K562 (cell line): ENCODE data around the gene LIG3. TPM values are rescaled to one million over a fixed set of nuclear protein-coding genes. Genes with fewer than 3 reads are reported as not detected.

Source experiments
- ATAC-seq: fragments of 200-7000 bp; cut with Tn5 transposase; 3 replicates; pipeline ENCODE4 v1.9.1; 2020; ENCODE audit warnings: moderate library complexity
- BruUV-seq: library from RNA; stranded (reverse); fragments of 400-500 nt; replicated peaks from 2 replicates; lab custom pipeline; 2021; lab: Mats Ljungman, UMichigan
- CTCF ChIA-PET: fragments of 300-600 bp; formaldehyde crosslinking; extraction: SDS; loops from one replicate; lab custom pipeline; 2021; ENCODE audit warnings: low intra/inter-chr PET ratio; lab: Yijun Ruan, JAX
- POLR2A ChIA-PET: fragments of 300-600, 350-650 bp; sonication (Branson Sonifier 250); formaldehyde crosslinking; extraction: SDS; loops from one replicate; lab custom pipeline; 2021; ENCODE audit warnings: antibody characterized with exemption, inconsistent platforms; lab: Yijun Ruan, JAX
- DNase-seq, 4 experiments: peaks; one replicate each; pipeline versions ENCODE4 v3.0.0 to v3.0.0-alpha.2; 2011 to 2018; ENCODE audit warnings: low spot score in 3 of 4, mixed read lengths in 3 of 4; ENCODE audit errors: extremely low read depth in 1 of 4
- FAIRE-seq: peaks from 2 replicates; lab custom pipeline; 2011; peaks lifted over from hg19 to GRCh38; lab: Jason Lieb, UNC
- H2AFZ ChIP-seq: 2 replicates; pipeline ENCODE4 v1.6.0; 2011; ENCODE audit warnings: low read depth, low read length, control low read depth, inconsistent platforms
- H3K27ac ChIP-seq: fragments of 200-600 bp; 3 replicates; pipeline ENCODE4 v1.8.0; 2011; ENCODE audit warnings: low read depth, mild to moderate bottlenecking, control low read depth, inconsistent platforms, low read length, moderate library complexity, mixed read lengths; ENCODE audit errors: extremely low read depth
- H3K27me3 ChIP-seq, 2 experiments: fragments of 300-600 bp in 1 of 2; 2 replicates in 1 of 2; 3 replicates in 1 of 2; pipeline versions ENCODE4 v1.6.0 to v1.8.0; 2011; ENCODE audit warnings: inconsistent platforms in 2 of 2, low read length in 2 of 2, mild to moderate bottlenecking in 1 of 2, mixed read lengths in 1 of 2, moderate library complexity in 1 of 2; ENCODE audit not compliant: control insufficient read depth in 2 of 2, insufficient read depth in 2 of 2
- H3K36me3 ChIP-seq: fragments of 300-600 bp; 3 replicates; pipeline ENCODE4 v1.8.0; 2011; ENCODE audit warnings: mild to moderate bottlenecking, low read length, inconsistent platforms; ENCODE audit not compliant: control insufficient read depth, insufficient read depth
- H3K4me1 ChIP-seq, 2 experiments: fragments of 200-600 bp in 1 of 2; replicated peaks in 1 of 2; 2 replicates in 1 of 2; 3 replicates in 1 of 2; pipeline versions ENCODE4 v1.5.1 to v1.8.0; 2011; ENCODE audit warnings: inconsistent platforms in 2 of 2, low read length in 2 of 2, mild to moderate bottlenecking in 1 of 2, mixed read lengths in 1 of 2, moderate library complexity in 1 of 2; ENCODE audit not compliant: control insufficient read depth in 2 of 2, insufficient read depth in 2 of 2
- H3K4me2 ChIP-seq: 2 replicates; pipeline ENCODE4 v1.6.1; 2011; ENCODE audit warnings: low read length, control low read depth, inconsistent platforms, mixed read lengths; ENCODE audit not compliant: insufficient read depth
- H3K4me3 ChIP-seq: fragments of 200-600 bp; sonication (generic), shearing (Covaris generic); 2 replicates; pipeline ENCODE4 v1.5.1; 2016; ENCODE audit warnings: control low read depth, inconsistent platforms
- H3K79me2 ChIP-seq: fragments of 200-600 bp; 3 replicates; pipeline ENCODE4 v1.8.0; 2011; ENCODE audit warnings: low read length, inconsistent platforms; ENCODE audit not compliant: control insufficient read depth, insufficient read depth
- H3K9ac ChIP-seq, 2 experiments: 2 replicates each; pipeline versions ENCODE4 v1.6.0 to v1.6.1; 2011; ENCODE audit warnings: low read depth in 2 of 2, low read length in 2 of 2, control low read depth in 1 of 2, inconsistent platforms in 1 of 2, mild to moderate bottlenecking in 1 of 2, mixed read lengths in 1 of 2; ENCODE audit not compliant: insufficient read depth in 1 of 2
- H3K9me1 ChIP-seq: one replicate; pipeline ENCODE4 v1.6.0; 2011; ENCODE audit warnings: inconsistent platforms, mild to moderate bottlenecking, low read length, moderate library complexity; ENCODE audit not compliant: control insufficient read depth, insufficient read depth
- H3K9me3 ChIP-seq: replicated peaks from 2 replicates; pipeline ENCODE4 v1.5.1; 2011; ENCODE audit warnings: low read depth, low read length, inconsistent platforms; ENCODE audit not compliant: control insufficient read depth, insufficient read depth
- H4K20me1 ChIP-seq: replicated peaks from 2 replicates; pipeline ENCODE4 v1.6.1; 2011; ENCODE audit warnings: low read length, inconsistent platforms, mixed read lengths; ENCODE audit not compliant: control insufficient read depth, insufficient read depth
- CAMTA2 ChIP-seq: fragments of 250-450 bp; sonication (Bioruptor Pico); conservative IDR thresholded peaks from 2 replicates; pipeline ENCODE4 v1.5.1; 2022
- GTF2E2 ChIP-seq: fragments of 200-800 bp; sonication (Bioruptor generic); IDR thresholded peaks from 2 replicates; pipeline ENCODE4 v1.6.1; 2016; ENCODE audit warnings: missing genetic modification characterization, missing compliant biosample characterization
- KLF10 ChIP-seq: fragments of 250-450 bp; sonication (Bioruptor Pico); IDR thresholded peaks from 2 replicates; pipeline ENCODE4 v1.6.1; 2021; ENCODE audit warnings: matching md5 sums
- MECOM ChIP-seq: fragments of 250-450 bp; sonication (Bioruptor Pico); IDR thresholded peaks from 2 replicates; pipeline ENCODE4 v1.8.0; 2022; ENCODE audit warnings: inconsistent platforms
- PRPF4 ChIP-seq: fragments of 200-400 bp; formaldehyde crosslinking; IDR thresholded peaks from one replicate; pipeline ENCODE4 v1.6.1; 2017; ENCODE audit warnings: low read length, low read depth, mild to moderate bottlenecking; ENCODE audit not compliant: insufficient read depth, poor library complexity, severe bottlenecking
- PTTG1 ChIP-seq: fragments of 450-650 bp; IDR thresholded peaks from 2 replicates; pipeline ENCODE4 v1.6.1; 2016; ENCODE audit warnings: low read depth, mild to moderate bottlenecking, missing genetic modification characterization, missing compliant biosample characterization
- SMARCE1 ChIP-seq: fragments of 450-650 bp; IDR thresholded peaks from 2 replicates; pipeline ENCODE4 v1.7.1; 2016; ENCODE audit warnings: mild to moderate bottlenecking
- SP2 ChIP-seq: IDR thresholded peaks from 2 replicates; pipeline ENCODE4 v1.6.1; 2011; ENCODE audit warnings: mild to moderate bottlenecking, low read depth, low read length, moderate library complexity; ENCODE audit not compliant: poor library complexity, severe bottlenecking; ENCODE audit errors: extremely low read depth
- STAT5A ChIP-seq: IDR thresholded peaks from 2 replicates; pipeline ENCODE4 v1.6.1; 2012; ENCODE audit warnings: low read length, inconsistent platforms, borderline replicate concordance
- VEZF1 ChIP-seq: fragments of 200-800 bp; sonication (Bioruptor generic); IDR thresholded peaks from 2 replicates; pipeline ENCODE4 v1.6.1; 2017; ENCODE audit warnings: missing genetic modification characterization, missing compliant biosample characterization
- ZBTB12 ChIP-seq: fragments of 250-450 bp; sonication (Bioruptor Pico); IDR thresholded peaks from 2 replicates; pipeline ENCODE4 v1.4.0; 2020
- ZNF146 ChIP-seq: IDR thresholded peaks from one replicate; pipeline ENCODE4 v1.6.1; 2018; ENCODE audit warnings: missing compliant biosample characterization; ENCODE audit not compliant: unreplicated experiment
- ZNF584 ChIP-seq: fragments of 200-800 bp; sonication (Bioruptor generic); IDR thresholded peaks from 2 replicates; pipeline ENCODE4 v1.6.1; 2016; ENCODE audit warnings: low read depth, mild to moderate bottlenecking, missing genetic modification characterization, missing compliant biosample characterization
- ZNF644 ChIP-seq: fragments of 200-800 bp; sonication (Bioruptor generic); IDR thresholded peaks from 2 replicates; pipeline ENCODE4 v1.6.1; 2016; ENCODE audit warnings: low read depth, missing genetic modification characterization, missing compliant biosample characterization
- ZNF785 ChIP-seq: fragments of 250-450 bp; sonication (Bioruptor Pico); IDR thresholded peaks from 2 replicates; pipeline ENCODE4 v1.4.0; 2020; ENCODE audit warnings: mild to moderate bottlenecking
- WGBS: fragments of 100-300 bp; shearing (Covaris generic); methylation state at CpG from one replicate; pipeline ENCODE4 v1.1.6; 2016; ENCODE audit warnings: low coverage, mixed read lengths; ENCODE audit not compliant: insufficient coverage; ENCODE audit errors: missing lambda C conversion rate; 5-methylcytosine and 5-hydroxymethylcytosine counted together
- in situ Hi-C: fragments of 300-500 bp; cut with MboI; formaldehyde crosslinking; loops from 4 replicates; pipeline ENCODE4 v1.15.0; 2018; ENCODE audit warnings: inconsistent platforms, mixed read lengths
- intact Hi-C: fragments of 100-400 bp; cut with micrococcal nuclease; formaldehyde crosslinking; loops from 2 replicates; pipeline ENCODE4 v1.14.2; 2022
- polyA plus RNA-seq, 8 experiments: library from polyadenylated mRNA; depleted of rRNA in 4 of 8; stranded (reverse) in 5 of 8; unstranded in 3 of 8; fragments of >200 nt; fragmentation: Nextera tagmentation in 2 of 8; fragmentation: Illumina TruSeq in 1 of 8; extraction: Ambion mirVana in 2 of 8; extraction: Trizol in 1 of 8; gene quantifications; 2 replicates each; pipeline versions ENCODE4 v1.2.1 to v1.2.3, GENCODE V29; 2011 to 2014; ENCODE audit warnings: inconsistent platforms in 1 of 8, missing spikeins in 1 of 8
- total RNA-seq, 7 experiments: library from RNA; depleted of rRNA in 6 of 7; stranded (reverse); fragments of >200 nt in 6 of 7; fragmentation: Illumina TruSeq in 2 of 7; extraction: Trizol in 2 of 7; gene quantifications; 2 replicates each; pipeline versions ENCODE4 v1.2.1 to v1.2.3, GENCODE V29; 2011 to 2021; ENCODE audit warnings: low replicate concordance in 1 of 7

Gene LIG3
- total and polyA plus RNA-seq, 9 of the 15 experiments (the other 6 are each of a cell fraction or from before 2014, with no cell fraction given), result 7.6 to 75.0 (median 43.0) TPM

GRCh38 chr17:34961093-34961911 lies 19.0 kb upstream of the LIG3 start, which contains the start of the genes CCT6B and ZNF830 (continued):
- TF ChIP-seq SP2 (no peak), VEZF1 (no peak), GTF2E2 (tag) (peak; percentile 82), ZBTB12 (CRISPR knock-in tag) (peak; percentile 84)

- in situ Hi-C loops, result no loop called here
- H3K36me3 ChIP-seq, result no peaks in the 10 kb centered on the region
- no peaks in the 10 kb centered on the region for H3K9me3 ChIP-seq
- ChIA-PET CTCF (no interaction called here), POLR2A (interaction anchor here (0.6 to 2.2 kb wide), 7 partner anchors 8 to 110 kb away, joined by 3 to 13 read pairs (median 5); partner anchors contain the start of genes CCT6B and ZNF830)
- no TSS peak for BruUV-seq
- no peaks in the 10 kb centered on the region for H4K20me1 ChIP-seq
- ATAC-seq (no peak), FAIRE-seq (no peak), DNase-seq (no peak)
- no peaks in the 10 kb centered on the region for H3K79me2 ChIP-seq
- H3K4me1 ChIP-seq, result peaks cover 0 to 4% of the 10 kb centered on the region in 2 experiments; a peak in 1 of 5 replicates
- no peaks in the 10 kb centered on the region for H3K27me3 ChIP-seq
- no peak overlapping the region for H3K27ac ChIP-seq
- H3K4me3 ChIP-seq, result no peak overlapping the region
- 27% methylated on average over 2 of the region's 2 CpGs for WGBS
- no peak overlapping the region for H2AFZ ChIP-seq
- intact Hi-C loops, result no loop called here
- no peaks in the 10 kb centered on the region for H3K9me1 ChIP-seq
- H3K9ac ChIP-seq, result no peak overlapping the region
- H3K4me2 ChIP-seq, result no peak overlapping the region
- TF ChIP-seq ZNF644 (tag) (no peak), PRPF4 (no peak), PTTG1 (tag) (no peak), STAT5A (no peak), ZNF785 (CRISPR knock-in tag) (no peak), KLF10 (no peak), ZNF146 (CRISPR knock-in tag) (no peak), SMARCE1 (no peak), MECOM (no peak), ZNF584 (CRISPR knock-in tag) (no peak), CAMTA2 (CRISPR knock-in tag) (no peak)
These were observed 6.1 kb upstream of the LIG3 start for GRCh38 chr17:34974179-34974578.
